Thymus (tissue), 11 donors: ENCODE measurements around the gene ERP29. TPM values are rescaled to one million over a fixed set of nuclear protein-coding genes. Genes with fewer than 3 reads are reported as not detected.

Source experiments
- DNase-seq, 9 donors: peaks; one replicate each; pipeline ENCODE4 v3.0.0-alpha.2; 2013; ENCODE audit warnings: low spot score in 9 of 9, low read depth in 6 of 9, missing footprints in 1 of 9
- H3K27ac ChIP-seq, 2 donors: one replicate each; pipeline ENCODE4 v1.5.1; 2013; ENCODE audit warnings: control low read depth in 1 of 2, low read depth in 1 of 2, low read length in 1 of 2, mild to moderate bottlenecking in 1 of 2, moderate library complexity in 1 of 2
- H3K27me3 ChIP-seq, 2 donors: one replicate each; pipeline ENCODE4 v1.5.1; 2013; ENCODE audit warnings: low read length in 1 of 2; ENCODE audit not compliant: control insufficient read depth in 2 of 2, insufficient read depth in 1 of 2
- H3K36me3 ChIP-seq, 2 donors: one replicate each; pipeline ENCODE4 v1.5.1; 2013; ENCODE audit warnings: low read length in 1 of 2, mild to moderate bottlenecking in 1 of 2, moderate library complexity in 1 of 2; ENCODE audit not compliant: control insufficient read depth in 2 of 2, insufficient read depth in 2 of 2
- H3K4me1 ChIP-seq, 2 donors: one replicate each; pipeline ENCODE4 v1.5.1; 2013; ENCODE audit warnings: low read length in 2 of 2; ENCODE audit not compliant: control insufficient read depth in 2 of 2, insufficient read depth in 2 of 2
- H3K4me3 ChIP-seq, 2 donors: one replicate each; pipeline ENCODE4 v1.5.1; 2013; ENCODE audit warnings: low read length in 2 of 2, control low read depth in 1 of 2, mild to moderate bottlenecking in 1 of 2
- H3K9me3 ChIP-seq, 2 donors: one replicate each; pipeline ENCODE4 v1.5.1; 2013; ENCODE audit warnings: low read length in 1 of 2, mild to moderate bottlenecking in 1 of 2; ENCODE audit not compliant: control insufficient read depth in 2 of 2, insufficient read depth in 1 of 2
- WGBS: extraction: QIAGEN DNeasy Blood & Tissue Kit; methylation state at CpG from one replicate; pipeline ENCODE4 v1.1.7; 2013; 5-methylcytosine and 5-hydroxymethylcytosine counted together
- polyA plus RNA-seq: library from polyadenylated mRNA; stranded (reverse); fragments of 200-250 nt; gene quantifications from one replicate; pipeline ENCODE4 v1.2.3, GENCODE V29; 2013
- total RNA-seq: library from RNA; stranded (reverse); fragments of 120-200 nt; gene quantifications from one replicate; pipeline ENCODE4 v1.2.4, GENCODE V29; 2013
- donor health status: healthy.

Gene ERP29
- total and polyA plus RNA-seq, 2 donors, result 85.0 to 130 TPM

GRCh38 chr12:112046003-112046402 is 32.8 kb downstream of the ERP29 start:
- 97% methylated on average over 4 of the region's 4 CpGs for WGBS
- no peaks in the 10 kb centered on the region for H3K4me1 ChIP-seq
- no peaks in the 10 kb centered on the region for H3K9me3 ChIP-seq
- DNase-seq, result no peak
- H3K36me3 ChIP-seq, result peaks cover 9 to 55% of the 10 kb centered on the region in 2 donors
- H3K27me3 ChIP-seq, result no peaks in the 10 kb centered on the region
- H3K4me3 ChIP-seq, result no peak overlapping the region
- H3K27ac ChIP-seq, result no peak overlapping the region

- Histone ChIP-seq H3K27me3 (no peaks in the 10 kb centered on the region), H3K9me3 (no peaks in the 10 kb centered on the region), H3K36me3 (peaks cover 19 to 63% of the 10 kb centered on the region in 2 donors), H3K4me3 (no peak overlapping the region), H3K27ac (no peak overlapping the region), H3K4me1 (no peaks in the 10 kb centered on the region)
- WGBS, result 99% methylated on average over 13 of the region's 13 CpGs
- no peak for DNase-seq
These were observed 36.1 kb downstream of the ERP29 start for GRCh38 chr12:112049351-112049750.

- Histone ChIP-seq H3K36me3 (peaks cover 23 to 61% of the 10 kb centered on the region in 2 donors), H3K9me3 (no peaks in the 10 kb centered on the region)
- whole genome bisulfite sequencing, result 97% methylated on average over 2 of the region's 2 CpGs
These were observed 47.9 kb downstream of the ERP29 start for GRCh38 chr12:112061137-112061536.

GRCh38 chr12:112063273-112063672 is 50.0 kb downstream of the ERP29 start:
- Histone ChIP-seq H3K36me3 (peaks cover 36 to 65% of the 10 kb centered on the region in 2 donors), H3K9me3 (no peaks in the 10 kb centered on the region), H3K4me1 (no peaks in the 10 kb centered on the region), H3K27me3 (no peaks in the 10 kb centered on the region), H3K4me3 (no peak overlapping the region), H3K27ac (no peak overlapping the region)
- 99% methylated on average over 2 of the region's 2 CpGs for WGBS
- no peak for DNase-seq

More at GRCh38 chr12:112061137-112061536, 47.9 kb downstream of the ERP29 start:
- H3K27me3 ChIP-seq, result no peaks in the 10 kb centered on the region
- no peak for DNase-seq
- H3K4me3 ChIP-seq, result no peak overlapping the region
- no peaks in the 10 kb centered on the region for H3K4me1 ChIP-seq
- no peak overlapping the region for H3K27ac ChIP-seq

GRCh38 chr12:112066566-112066965 is 53.3 kb downstream of the ERP29 start:
- Histone ChIP-seq H3K9me3 (no peaks in the 10 kb centered on the region), H3K4me3 (no peak overlapping the region), H3K27me3 (no peaks in the 10 kb centered on the region), H3K27ac (no peak overlapping the region), H3K4me1 (no peaks in the 10 kb centered on the region), H3K36me3 (peaks cover 33 to 67% of the 10 kb centered on the region in 2 donors)
- DNase-seq, result no peak
- WGBS, result 95% methylated on average over 2 of the region's 2 CpGs

Other genes with a start within 250 kb of the ERP29 start
- 33.3 TPM for gene ALDH2, start 246.5 kb upstream of the ERP29 start, total RNA-seq
- 43.9 TPM for gene ALDH2, start 246.5 kb upstream of the ERP29 start, polyA plus RNA-seq
- 38.2 TPM for gene MAPKAPK5, start 171.2 kb upstream of the ERP29 start, total RNA-seq
- 18.3 TPM for gene MAPKAPK5, start 171.2 kb upstream of the ERP29 start, polyA plus RNA-seq
- gene TMEM116, start 261 bp upstream of the ERP29 start, total RNA-seq, result 12.7 TPM
- gene TMEM116, start 261 bp upstream of the ERP29 start, polyA plus RNA-seq, result 11.4 TPM
- gene NAA25, start 95.4 kb downstream of the ERP29 start, total RNA-seq, result 11.4 TPM
- 9.2 TPM for gene NAA25, start 95.4 kb downstream of the ERP29 start, polyA plus RNA-seq
- 46.3 TPM for gene TRAFD1, start 112.1 kb downstream of the ERP29 start, total RNA-seq
- 25.7 TPM for gene TRAFD1, start 112.1 kb downstream of the ERP29 start, polyA plus RNA-seq